GM12878 (cell line): ENCODE measurements around the gene OCLN.

ENCODE experiments used
- BCL11A ChIP-seq: IDR thresholded peaks from 2 replicates; pipeline ENCODE4 v1.6.1; 2011; ENCODE audit warnings: low read depth, low read length
- CREM ChIP-seq: IDR thresholded peaks from 2 replicates; pipeline ENCODE4 v1.6.1; 2014; ENCODE audit warnings: antibody characterized with exemption, low read depth
- EP300 ChIP-seq, 2 experiments: fragments of 150-350 bp in 1 of 2; IDR thresholded peaks; 2 replicates each; pipeline ENCODE4 v1.6.1; 2011 to 2012; ENCODE audit warnings: low read depth in 2 of 2, low read length in 2 of 2, borderline replicate concordance in 1 of 2, improper control_type of control experiment in 1 of 2, inconsistent platforms in 1 of 2; ENCODE audit not compliant: control insufficient read depth in 1 of 2
- FOS ChIP-seq: IDR thresholded peaks from 3 replicates; pipeline ENCODE4 v1.6.1; 2011; ENCODE audit warnings: borderline replicate concordance; ENCODE audit not compliant: insufficient read length; ENCODE audit errors: extremely low read depth
- POLR2AphosphoS2 ChIP-seq: IDR thresholded peaks from 2 replicates; pipeline ENCODE4 v1.6.1; 2011; ENCODE audit warnings: low read depth, mild to moderate bottlenecking, low read length, improper control_type of control experiment, moderate library complexity
- POLR2AphosphoS5 ChIP-seq: IDR thresholded peaks from 2 replicates; pipeline ENCODE4 v1.6.1; 2011; ENCODE audit warnings: mild to moderate bottlenecking, low read length, inconsistent platforms
- SMAD1 ChIP-seq: fragments of 450-650 bp; IDR thresholded peaks from 2 replicates; pipeline ENCODE4 v1.6.1; 2018; ENCODE audit warnings: mild to moderate bottlenecking, low read depth; ENCODE audit not compliant: partially characterized antibody
- SMARCA5 ChIP-seq: fragments of 450-650 bp; IDR thresholded peaks from 2 replicates; pipeline ENCODE4 v1.6.1; 2017; ENCODE audit warnings: mild to moderate bottlenecking
- SREBF2 ChIP-seq: IDR thresholded peaks from 2 replicates; pipeline ENCODE4 v1.6.1; 2012; ENCODE audit warnings: mild to moderate bottlenecking, low read length
- ZNF274 ChIP-seq: IDR thresholded peaks from one replicate; pipeline ENCODE4 v1.8.0; 2011; ENCODE audit not compliant: insufficient read length, insufficient read depth
- TF ChIP-seq, protein P1 (sequence below), 3 experiments: IDR thresholded peaks in 2 of 3; conservative IDR thresholded peaks in 1 of 3; 2 replicates each; pipeline ENCODE4 v1.5.1; 2011; ENCODE audit warnings: low read depth in 3 of 3, low read length in 3 of 3, mild to moderate bottlenecking in 3 of 3, control low read depth in 2 of 3, moderate library complexity in 2 of 3, inconsistent platforms in 1 of 3, mixed read lengths in 1 of 3; ENCODE audit not compliant: control insufficient read depth in 2 of 3, insufficient read depth in 1 of 3; ENCODE audit errors: extremely low read depth in 1 of 3

DNA sequence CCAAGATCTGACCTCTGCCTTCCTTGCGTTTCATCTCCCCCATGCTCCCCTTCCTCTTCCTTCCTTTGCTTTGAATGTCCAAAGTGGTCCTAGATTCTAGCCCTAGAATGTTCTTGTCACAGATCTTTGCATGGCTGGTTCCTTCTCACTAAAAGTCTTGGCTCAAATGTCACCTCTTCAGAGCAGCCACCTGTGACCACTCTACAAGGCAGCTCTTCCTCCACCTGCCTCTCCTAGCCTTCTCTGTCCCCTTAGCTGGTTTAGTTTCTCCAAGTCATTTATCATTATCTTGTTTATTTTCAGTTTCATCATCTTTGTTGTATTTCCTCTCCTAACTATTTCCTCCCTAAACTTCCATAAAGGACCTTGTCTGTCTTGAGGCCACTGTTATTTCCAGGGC, 7.1 kb upstream of the OCLN start:
- TF ChIP-seq SMARCA5 (no peak), POLR2AphosphoS2 (no peak), EP300 (IDR thresholded peaks at IDR 0.05; ENCODE audit: borderline replicate concordance in 1 of 2, control insufficient read depth in 1 of 2, low read depth in 2 of 2, low read length in 2 of 2) (no peak), ZNF274 (no peak), POLR2AphosphoS5 (no peak), BCL11A (no peak), SREBF2 (no peak), FOS (no peak), CREM (no peak), SMAD1 (no peak)
- TF ChIP-seq, protein P1, sequence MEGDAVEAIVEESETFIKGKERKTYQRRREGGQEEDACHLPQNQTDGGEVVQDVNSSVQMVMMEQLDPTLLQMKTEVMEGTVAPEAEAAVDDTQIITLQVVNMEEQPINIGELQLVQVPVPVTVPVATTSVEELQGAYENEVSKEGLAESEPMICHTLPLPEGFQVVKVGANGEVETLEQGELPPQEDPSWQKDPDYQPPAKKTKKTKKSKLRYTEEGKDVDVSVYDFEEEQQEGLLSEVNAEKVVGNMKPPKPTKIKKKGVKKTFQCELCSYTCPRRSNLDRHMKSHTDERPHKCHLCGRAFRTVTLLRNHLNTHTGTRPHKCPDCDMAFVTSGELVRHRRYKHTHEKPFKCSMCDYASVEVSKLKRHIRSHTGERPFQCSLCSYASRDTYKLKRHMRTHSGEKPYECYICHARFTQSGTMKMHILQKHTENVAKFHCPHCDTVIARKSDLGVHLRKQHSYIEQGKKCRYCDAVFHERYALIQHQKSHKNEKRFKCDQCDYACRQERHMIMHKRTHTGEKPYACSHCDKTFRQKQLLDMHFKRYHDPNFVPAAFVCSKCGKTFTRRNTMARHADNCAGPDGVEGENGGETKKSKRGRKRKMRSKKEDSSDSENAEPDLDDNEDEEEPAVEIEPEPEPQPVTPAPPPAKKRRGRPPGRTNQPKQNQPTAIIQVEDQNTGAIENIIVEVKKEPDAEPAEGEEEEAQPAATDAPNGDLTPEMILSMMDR (IDR thresholded peaks at IDR 0.05 in 2 of 3, conservative IDR thresholded peaks at IDR 0.05 in 1 of 3; ENCODE audit: control insufficient read depth in 2 of 3, extremely low read depth in 1 of 3, insufficient read depth in 1 of 3, low read depth in 3 of 3, low read length in 3 of 3): no peak
